Left forelimb (tissue), 1 donor: ENCODE data around the gene ANKRD9.
A peak's percentile ranks its signal among the peaks of the same experiment; 100 is the strongest.
"Not testable (repeated sequence)": the region's sequence is repeated elsewhere in the genome, so short reads cannot be mapped to it uniquely, and the experiment has no call there.

ENCODE experiments used
- DNase-seq: peaks from one replicate; pipeline ENCODE4 v3.0.0-alpha.2; 2018; ENCODE audit warnings: low spot score

The ANKRD9 gene, protein sequence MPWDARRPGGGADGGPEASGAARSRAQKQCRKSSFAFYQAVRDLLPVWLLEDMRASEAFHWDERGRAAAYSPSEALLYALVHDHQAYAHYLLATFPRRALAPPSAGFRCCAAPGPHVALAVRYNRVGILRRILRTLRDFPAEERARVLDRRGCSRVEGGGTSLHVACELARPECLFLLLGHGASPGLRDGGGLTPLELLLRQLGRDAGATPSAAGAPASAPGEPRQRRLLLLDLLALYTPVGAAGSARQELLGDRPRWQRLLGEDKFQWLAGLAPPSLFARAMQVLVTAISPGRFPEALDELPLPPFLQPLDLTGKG

DNA sequence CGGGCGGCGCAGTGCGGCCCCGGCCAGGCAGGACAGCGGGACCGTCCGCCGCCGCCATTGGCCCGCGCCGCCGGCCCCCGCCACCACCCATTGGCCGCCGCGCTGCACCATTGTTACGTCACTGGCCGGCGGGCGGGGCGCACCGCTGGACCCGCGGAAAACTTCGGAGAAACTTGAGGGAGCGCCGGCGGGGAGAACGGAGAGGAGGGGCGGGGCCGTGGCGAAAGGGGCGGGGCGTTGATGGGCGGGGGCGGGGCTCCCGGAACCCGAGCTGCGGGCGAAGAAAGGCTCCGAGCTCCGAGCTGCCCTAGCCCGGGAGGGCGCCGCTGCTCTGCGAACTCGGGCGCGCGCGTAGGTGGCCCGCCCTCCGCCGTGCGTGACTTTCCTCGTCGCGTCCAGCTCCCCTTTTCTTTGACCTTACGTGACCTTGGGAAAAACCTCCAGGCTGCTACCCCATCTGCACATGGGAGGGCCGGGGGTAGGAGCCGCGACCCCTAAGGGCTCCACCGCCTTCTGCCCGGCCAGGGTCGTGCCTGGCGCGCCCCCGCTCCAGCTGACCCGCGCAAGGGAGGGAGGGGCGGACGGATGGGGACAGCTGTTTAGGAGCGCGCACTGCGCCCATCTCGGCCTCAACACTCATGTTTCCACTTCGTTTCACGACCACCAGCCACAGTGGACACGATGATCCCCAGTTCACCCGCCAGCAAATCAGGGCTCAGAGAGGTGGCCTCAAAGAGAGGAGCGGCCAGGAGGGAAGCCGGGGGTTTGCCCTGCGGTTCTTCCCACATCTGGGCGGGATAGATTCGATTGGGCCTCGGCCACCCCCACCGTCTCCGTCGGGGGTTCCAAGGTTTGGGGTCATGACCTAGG, at the start of gene ANKRD9:
TSS of gene ANKRD9 (minus strand) at position 31 of the 870 bp plus-strand sequence. CDS start 1,887 bp downstream, outside the sequence.
- peak; percentile 95 for DNase-seq

GRCh38 chr14:102558556-102558955, 49.0 kb upstream of the ANKRD9 start:
- no peak for DNase-seq

- DNase-seq = no peak
These were observed 48.1 kb upstream of the ANKRD9 start for GRCh38 chr14:102557434-102558226.

DNA sequence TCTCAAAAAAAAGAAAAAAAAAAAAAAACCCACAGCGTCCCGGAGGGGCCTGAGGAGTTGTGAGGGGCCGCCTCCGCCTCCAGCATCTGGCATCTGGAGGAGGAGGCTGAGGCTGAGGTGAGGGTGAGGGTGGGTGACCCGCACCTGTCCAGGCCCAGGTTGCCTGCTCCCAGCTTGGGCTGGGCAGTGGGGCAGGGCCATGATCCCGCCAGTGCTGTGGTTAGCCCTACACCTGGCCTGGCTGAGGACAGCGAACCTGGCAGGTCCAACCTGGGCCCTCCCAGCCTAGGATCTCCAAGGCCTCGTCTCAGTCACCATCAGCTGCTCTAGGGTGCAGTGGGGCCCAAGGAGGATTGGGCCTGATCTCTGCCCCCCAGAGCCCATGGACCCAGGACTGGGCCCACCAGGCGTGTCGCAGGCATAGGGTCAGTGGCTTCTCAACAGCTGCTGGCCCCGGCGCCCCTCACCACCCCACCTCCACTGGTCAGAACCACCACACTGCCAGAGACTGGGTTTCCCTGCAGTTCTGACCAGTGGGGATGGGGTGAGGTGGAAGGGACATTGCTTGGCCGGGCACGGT, 46.6 kb upstream of the ANKRD9 start:
- DNase-seq = no peak

GRCh38 chr14:102554821-102555819, 45.5 kb upstream of the ANKRD9 start:
- peak; percentile 77 for DNase-seq

- DNase-seq = no peak
These were observed 42.6 kb upstream of the ANKRD9 start for GRCh38 chr14:102551995-102552705.

GRCh38 chr14:102550927-102551401, 41.4 kb upstream of the ANKRD9 start:
- DNase-seq = not testable (repeated sequence)

- DNase-seq = no peak
These were observed 39.2 kb upstream of the ANKRD9 start for GRCh38 chr14:102548616-102549240.

GRCh38 chr14:102545461-102546265, 36.1 kb upstream of the ANKRD9 start:
- no peak for DNase-seq

GRCh38 chr14:102544747-102545460, 35.3 kb upstream of the ANKRD9 start:
- DNase-seq = no peak

GRCh38 chr14:102544046-102544746, 34.6 kb upstream of the ANKRD9 start:
- DNase-seq = peak; percentile 92

DNA sequence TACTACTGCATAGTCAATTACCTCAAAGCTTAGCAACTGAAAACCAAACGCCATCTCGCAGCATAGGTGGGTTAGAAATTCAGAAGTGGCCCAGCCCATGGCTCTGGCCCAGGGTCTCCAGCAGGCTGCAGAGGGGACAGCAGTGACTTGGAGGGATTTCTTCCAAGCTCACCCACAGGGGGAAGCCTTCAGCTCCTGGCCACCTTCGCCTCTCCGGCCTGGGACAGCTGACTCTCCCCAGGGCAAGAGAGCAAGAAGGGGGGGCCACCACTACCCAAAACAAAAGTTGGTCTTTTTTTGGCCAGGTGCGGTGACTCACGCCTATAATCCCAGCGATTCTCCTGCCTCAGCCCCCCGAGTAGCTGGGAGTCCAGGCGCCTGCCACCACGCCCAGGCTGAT, 32.2 kb upstream of the ANKRD9 start:
- no peak for DNase-seq

- DNase-seq = not testable (repeated sequence)
These were observed 31.5 kb upstream of the ANKRD9 start for GRCh38 chr14:102541029-102541491.

DNA sequence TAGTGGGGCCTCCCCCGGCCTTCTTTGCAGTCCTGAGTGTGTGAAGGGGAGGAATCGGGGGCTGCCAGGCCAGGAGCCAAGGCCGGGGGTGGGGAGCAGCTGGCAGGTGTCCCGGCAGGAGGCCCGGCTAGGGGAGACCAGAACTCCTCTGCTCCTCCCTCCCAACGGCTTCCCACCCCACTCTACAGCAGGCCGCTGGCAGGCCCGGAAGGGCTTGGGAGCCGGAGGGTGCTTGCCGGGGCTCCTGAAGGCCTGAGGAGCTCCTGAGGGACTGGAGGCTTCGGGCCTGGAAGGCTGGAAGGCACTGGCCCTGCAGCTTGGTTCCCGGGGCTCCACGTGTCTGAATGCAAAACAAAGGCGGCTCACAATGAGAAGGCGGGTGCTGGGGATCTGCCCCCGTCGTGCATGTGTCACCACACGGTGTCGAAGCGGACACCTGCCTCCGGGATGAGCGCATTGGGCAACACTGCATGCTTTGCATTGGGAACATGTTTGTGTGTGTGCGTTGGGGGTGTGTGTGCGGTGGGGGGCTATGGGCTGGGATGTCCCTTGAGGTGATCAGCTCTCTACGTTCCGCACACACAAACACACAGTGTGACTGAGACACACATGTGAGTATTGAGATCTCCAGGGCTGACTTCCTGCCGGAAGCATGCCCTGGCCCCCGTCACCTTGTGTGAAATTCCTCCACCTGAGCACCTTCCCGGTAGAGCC, 30.9 kb upstream of the ANKRD9 start:
- peak; percentile 90 for DNase-seq

- DNase-seq = peak; percentile 85
These were observed 30.2 kb upstream of the ANKRD9 start for GRCh38 chr14:102539544-102540314.
